AG04450 (cell line): ENCODE data around the gene PRKG1. TPM values are rescaled to one million over a fixed set of nuclear protein-coding genes. Genes with fewer than 3 reads are reported as not detected.

Experiments used
- CTCF ChIA-PET: fragments of 300-600, 350-600 bp; formaldehyde crosslinking; extraction: SDS; loops from one replicate; lab custom pipeline; 2022; ENCODE audit warnings: antibody characterized with exemption, inconsistent platforms; lab: Charles Lee
- POLR2A ChIA-PET: fragments of 350-600 bp; formaldehyde crosslinking; extraction: SDS; loops from one replicate; lab custom pipeline; 2021; ENCODE audit warnings: antibody characterized with exemption, inconsistent platforms; lab: Yijun Ruan, JAX
- DNase-seq: peaks from one replicate; pipeline ENCODE4 v3.0.0-alpha.2; 2011; ENCODE audit warnings: low read depth, low spot score
- H3K27ac ChIP-seq: one replicate; pipeline ENCODE4 v1.5.1; 2012; ENCODE audit warnings: low read depth, low read length, control low read depth
- H3K27me3 ChIP-seq: one replicate; pipeline ENCODE4 v1.6.0; 2012; ENCODE audit warnings: low read length; ENCODE audit not compliant: control insufficient read depth, insufficient read depth
- H3K4me3 ChIP-seq: 2 replicates; pipeline ENCODE4 v1.5.1; 2011; ENCODE audit warnings: mild to moderate bottlenecking, low read depth, low read length, control low read depth
- H3K9me3 ChIP-seq: 2 replicates; pipeline ENCODE4 v1.5.1; 2012; ENCODE audit warnings: low read length; ENCODE audit not compliant: control insufficient read depth, insufficient read depth
- polyA plus RNA-seq: library from polyadenylated mRNA; depleted of rRNA; stranded (reverse); fragments of >200 nt; gene quantifications from 2 replicates; pipeline ENCODE4 v1.2.3, GENCODE V29; 2011
- TF ChIP-seq, protein P1 (sequence below): IDR thresholded peaks from 2 replicates; pipeline ENCODE4 v1.5.1; 2011; ENCODE audit warnings: low read depth, low read length, control low read depth, inconsistent platforms

The PRKG1 gene
- polyA plus RNA-seq, 1 experiment: 19.0 TPM

DNA sequence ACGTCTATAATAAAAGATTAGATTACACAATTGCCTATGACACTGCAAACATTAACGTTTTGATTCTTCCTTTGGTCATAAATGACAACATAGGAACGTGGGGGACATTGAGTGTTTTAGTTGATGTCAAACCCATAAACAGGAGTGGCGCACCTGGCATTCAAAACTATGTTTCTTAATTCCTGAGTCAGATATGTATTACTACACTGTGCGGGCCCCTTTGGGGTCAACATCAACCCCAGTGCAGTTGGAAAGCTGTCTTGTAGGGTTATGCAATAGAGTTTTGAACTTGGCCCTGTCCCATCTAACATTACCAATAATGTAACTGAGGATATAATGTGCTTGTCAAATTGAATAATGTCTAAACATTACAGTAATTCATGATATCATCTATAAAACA lies 468.6 kb downstream of the PRKG1 start:
- H3K27me3 ChIP-seq: no peaks in the 10 kb centered on the region
- H3K4me3 ChIP-seq: no peak overlapping the region
- no peaks in the 10 kb centered on the region for H3K9me3 ChIP-seq
- CTCF ChIA-PET: no interaction called here
- POLR2A ChIA-PET: no interaction called here
- TF ChIP-seq, protein P1, sequence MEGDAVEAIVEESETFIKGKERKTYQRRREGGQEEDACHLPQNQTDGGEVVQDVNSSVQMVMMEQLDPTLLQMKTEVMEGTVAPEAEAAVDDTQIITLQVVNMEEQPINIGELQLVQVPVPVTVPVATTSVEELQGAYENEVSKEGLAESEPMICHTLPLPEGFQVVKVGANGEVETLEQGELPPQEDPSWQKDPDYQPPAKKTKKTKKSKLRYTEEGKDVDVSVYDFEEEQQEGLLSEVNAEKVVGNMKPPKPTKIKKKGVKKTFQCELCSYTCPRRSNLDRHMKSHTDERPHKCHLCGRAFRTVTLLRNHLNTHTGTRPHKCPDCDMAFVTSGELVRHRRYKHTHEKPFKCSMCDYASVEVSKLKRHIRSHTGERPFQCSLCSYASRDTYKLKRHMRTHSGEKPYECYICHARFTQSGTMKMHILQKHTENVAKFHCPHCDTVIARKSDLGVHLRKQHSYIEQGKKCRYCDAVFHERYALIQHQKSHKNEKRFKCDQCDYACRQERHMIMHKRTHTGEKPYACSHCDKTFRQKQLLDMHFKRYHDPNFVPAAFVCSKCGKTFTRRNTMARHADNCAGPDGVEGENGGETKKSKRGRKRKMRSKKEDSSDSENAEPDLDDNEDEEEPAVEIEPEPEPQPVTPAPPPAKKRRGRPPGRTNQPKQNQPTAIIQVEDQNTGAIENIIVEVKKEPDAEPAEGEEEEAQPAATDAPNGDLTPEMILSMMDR: no peak
- no peak overlapping the region for H3K27ac ChIP-seq
- no peak for DNase-seq

DNA sequence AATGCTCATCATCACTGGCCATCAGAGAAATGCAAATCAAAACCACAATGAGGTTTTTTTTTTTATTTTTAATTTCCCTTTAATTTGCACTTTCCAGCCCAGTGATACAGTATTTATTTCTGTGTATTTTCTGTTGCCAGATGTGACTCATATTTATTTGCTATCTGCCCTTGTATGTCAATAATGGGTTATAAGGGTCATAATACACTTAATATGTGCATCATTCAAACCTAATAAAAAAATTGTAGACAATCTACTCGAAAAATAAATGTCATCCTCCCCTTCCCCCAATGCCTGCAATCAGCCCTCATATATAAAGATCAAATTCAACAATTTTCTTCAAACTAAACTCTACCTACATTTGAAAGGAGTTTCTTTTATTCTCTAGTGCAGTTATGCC lies 470.6 kb downstream of the PRKG1 start:
- TF ChIP-seq, protein P1: no peak
- CTCF ChIA-PET: no interaction called here
- Histone ChIP-seq H3K9me3 (no peaks in the 10 kb centered on the region), H3K27me3 (no peaks in the 10 kb centered on the region), H3K4me3 (no peak overlapping the region), H3K27ac (no peak overlapping the region)
- POLR2A ChIA-PET: no interaction called here
- no peak for DNase-seq

DNA sequence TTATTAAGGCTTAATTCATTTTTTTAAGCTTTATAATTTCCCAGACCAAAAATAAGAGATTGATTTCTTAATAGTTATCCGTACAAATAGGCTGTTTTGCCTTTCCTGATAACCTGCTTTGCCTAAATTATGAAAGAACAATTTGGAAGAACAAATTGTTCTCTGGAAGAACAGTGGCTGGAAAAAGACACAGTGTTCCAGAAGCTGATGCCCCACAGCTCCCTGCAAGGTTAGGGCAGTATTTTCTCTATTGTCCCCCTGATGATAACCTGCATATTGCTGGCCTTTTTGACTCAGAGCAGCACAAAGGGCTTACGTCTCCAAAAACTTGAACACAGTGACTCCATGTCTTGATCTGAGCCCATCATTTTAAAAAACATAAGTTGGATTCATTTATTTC lies 473.7 kb downstream of the PRKG1 start:
- CTCF ChIA-PET: no interaction called here
- TF ChIP-seq, protein P1: no peak
- H3K9me3 ChIP-seq: no peaks in the 10 kb centered on the region
- no peaks in the 10 kb centered on the region for H3K27me3 ChIP-seq
- POLR2A ChIA-PET: no interaction called here
- H3K4me3 ChIP-seq: no peak overlapping the region
- H3K27ac ChIP-seq: no peak overlapping the region
- DNase-seq: no peak

DNA sequence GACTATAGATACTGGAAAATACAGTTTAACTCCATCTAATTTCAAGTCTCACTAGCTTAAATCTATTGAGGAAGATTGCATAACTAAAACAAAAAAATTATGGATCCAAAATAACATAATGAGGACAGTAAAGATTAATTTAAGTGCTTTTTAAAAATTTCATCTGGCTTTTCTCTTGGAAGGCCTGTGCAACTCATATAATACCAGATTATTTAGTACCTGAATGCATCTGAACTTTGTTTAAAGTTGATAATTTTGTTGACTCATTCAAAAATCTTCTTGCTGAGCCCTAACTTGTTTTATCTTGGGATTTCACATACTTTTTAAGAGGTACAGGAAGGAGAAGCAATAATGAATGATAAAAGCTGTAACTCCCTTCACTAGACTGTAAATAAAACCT lies 478.6 kb downstream of the PRKG1 start:
- TF ChIP-seq, protein P1: no peak
- CTCF ChIA-PET: interaction anchor here (0.6 kb wide), 1 partner anchor 14 kb away, joined by 3 read pairs; no protein-coding TSS in a partner anchor
- no peaks in the 10 kb centered on the region for H3K9me3 ChIP-seq
- POLR2A ChIA-PET: no interaction called here
- H3K27ac ChIP-seq: no peak overlapping the region
- DNase-seq: no peak
- H3K27me3 ChIP-seq: no peaks in the 10 kb centered on the region
- H3K4me3 ChIP-seq: no peak overlapping the region

DNA sequence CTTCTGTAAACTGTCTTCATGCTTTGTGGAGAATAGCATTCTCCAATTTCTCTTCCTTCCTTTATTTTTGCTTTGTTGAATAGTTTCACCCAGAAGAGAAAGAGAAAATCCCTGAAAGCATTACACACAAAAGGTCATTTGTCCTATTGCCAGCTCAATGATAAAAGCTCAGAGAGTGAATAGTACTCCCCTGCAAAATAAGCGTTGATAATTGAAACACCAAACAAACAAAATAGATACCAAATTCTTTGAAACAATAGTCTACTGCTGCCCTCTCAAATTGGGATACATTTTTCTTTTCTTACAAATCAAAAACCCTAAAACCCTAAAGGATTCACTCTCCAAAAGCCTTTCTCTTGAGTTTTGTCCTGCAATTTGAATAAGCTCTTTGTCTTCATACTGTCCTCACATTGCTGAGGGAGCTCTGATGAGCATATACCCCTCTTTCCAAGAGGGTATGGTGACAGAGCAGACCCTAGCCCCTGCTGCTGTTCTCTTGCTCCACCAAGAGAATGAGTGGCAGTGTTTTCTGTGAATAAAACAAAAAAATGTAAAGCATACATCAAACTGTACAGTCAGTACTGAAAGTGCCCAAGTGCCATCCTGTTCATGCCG lies 490.7 kb downstream of the PRKG1 start:
- TF ChIP-seq, protein P1: no peak
- no peak overlapping the region for H3K4me3 ChIP-seq
- ChIA-PET CTCF (interaction anchor here (0.5 kb wide), 1 partner anchor 369 kb away, joined by 3 read pairs; no protein-coding TSS in a partner anchor), POLR2A (no interaction called here)
- no peak overlapping the region for H3K27ac ChIP-seq
- no peaks in the 10 kb centered on the region for H3K9me3 ChIP-seq
- no peaks in the 10 kb centered on the region for H3K27me3 ChIP-seq
- no peak for DNase-seq
